GM12878 (cell line): ENCODE data around the gene SLC7A10. TPM values are rescaled to one million over a fixed set of nuclear protein-coding genes. Genes with fewer than 3 reads are reported as not detected.

Experiments
- ATAC-seq: fragments of 200-7000 bp; cut with Tn5 transposase; 3 replicates; pipeline ENCODE4 v1.9.1; 2020; ENCODE audit warnings: mild to moderate bottlenecking, moderate library complexity
- BruUV-seq: library from RNA; stranded (reverse); fragments of 400-500 nt; replicated peaks from 2 replicates; lab custom pipeline; 2021; lab: Mats Ljungman, UMichigan
- CTCF ChIA-PET: fragments of 300-600 bp; sonication (Branson Sonifier 250); formaldehyde crosslinking; extraction: SDS; loops from one replicate; lab custom pipeline; 2021; ENCODE audit warnings: inconsistent platforms; lab: Yijun Ruan, JAX
- POLR2A ChIA-PET: fragments of 350-600 bp; formaldehyde crosslinking; extraction: SDS; loops from one replicate; lab custom pipeline; 2021; ENCODE audit warnings: inconsistent platforms; lab: Charles Lee
- RAD21 ChIA-PET: fragments of 300-600 bp; sonication (Branson Sonifier 250); formaldehyde crosslinking; loops from one replicate; lab custom pipeline; 2023; ENCODE audit warnings: antibody characterized with exemption; ENCODE audit not compliant: unreplicated experiment; lab: Charles Lee
- SMC1A ChIA-PET: fragments of 300-600 bp; sonication (Branson Sonifier 250); formaldehyde crosslinking; loops from one replicate; lab custom pipeline; 2023; ENCODE audit not compliant: unreplicated experiment, uncharacterized antibody; lab: Charles Lee
- DNase-seq: peaks from one replicate; pipeline ENCODE4 v3.0.0-alpha.2; 2011; ENCODE audit warnings: low read depth, low spot score
- FAIRE-seq: peaks from 3 replicates; lab custom pipeline; 2011; peaks lifted over from hg19 to GRCh38; lab: Jason Lieb, UNC
- H2AFZ ChIP-seq: 2 replicates; pipeline ENCODE4 v1.6.0; 2011; ENCODE audit warnings: low read depth, low read length, control low read depth; ENCODE audit not compliant: control insufficient read depth
- H3K27ac ChIP-seq: 2 replicates; pipeline ENCODE4 v1.5.1; 2011; ENCODE audit warnings: control low read depth; ENCODE audit not compliant: control insufficient read depth, insufficient read depth
- H3K27me3 ChIP-seq, 2 experiments: replicated peaks in 1 of 2; 2 replicates each; pipeline versions ENCODE4 v1.6.0 to v1.6.1; 2011; ENCODE audit warnings: low read length in 1 of 2; ENCODE audit not compliant: control insufficient read depth in 2 of 2, insufficient read depth in 2 of 2
- H3K36me3 ChIP-seq, 2 experiments: 2 replicates each; pipeline ENCODE4 v1.5.1; 2011; ENCODE audit warnings: low read length in 1 of 2; ENCODE audit not compliant: control insufficient read depth in 2 of 2, insufficient read depth in 2 of 2
- H3K4me1 ChIP-seq: 2 replicates; pipeline ENCODE4 v1.6.1; 2011; ENCODE audit warnings: mild to moderate bottlenecking, low read length, moderate library complexity, mixed read lengths; ENCODE audit not compliant: control insufficient read depth, insufficient read depth
- H3K4me2 ChIP-seq: 2 replicates; pipeline ENCODE4 v1.6.0; 2011; ENCODE audit warnings: control low read depth; ENCODE audit not compliant: control insufficient read depth, insufficient read depth
- H3K4me3 ChIP-seq: fragments of 200-600 bp; sonication (generic); 2 replicates; pipeline ENCODE4 v1.5.1; 2016
- H3K79me2 ChIP-seq: 2 replicates; pipeline ENCODE4 v1.6.0; 2011; ENCODE audit warnings: low read length; ENCODE audit not compliant: control insufficient read depth, insufficient read depth
- H3K9ac ChIP-seq: 2 replicates; pipeline ENCODE4 v1.8.0; 2011; ENCODE audit warnings: low read length, control low read depth, mixed read lengths; ENCODE audit not compliant: control insufficient read depth, insufficient read depth
- H3K9me3 ChIP-seq: replicated peaks from 3 replicates; pipeline ENCODE4 v1.5.1; 2011; ENCODE audit warnings: mild to moderate bottlenecking, low read length; ENCODE audit not compliant: control insufficient read depth, insufficient read depth
- H4K20me1 ChIP-seq: 2 replicates; pipeline ENCODE4 v1.6.0; 2011; ENCODE audit not compliant: control insufficient read depth, insufficient read depth
- CHD1 ChIP-seq: IDR thresholded peaks from 2 replicates; pipeline ENCODE4 v1.6.1; 2012; ENCODE audit warnings: low read depth, low read length, improper control_type of control experiment
- MAX ChIP-seq: IDR thresholded peaks from 2 replicates; pipeline ENCODE4 v1.6.1; 2012; ENCODE audit warnings: low read depth, low read length, improper control_type of control experiment
- NKRF ChIP-seq: fragments of 450-650 bp; conservative IDR thresholded peaks from 2 replicates; pipeline ENCODE4 v1.6.1; 2017; ENCODE audit warnings: mild to moderate bottlenecking, moderate library complexity
- WGBS: methylation state at CpG from one replicate; pipeline ENCODE4 v1.1.6; 2016; ENCODE audit warnings: low lambda C conversion rate; ENCODE audit not compliant: insufficient replicate concordance, insufficient coverage; ENCODE audit errors: missing lambda C conversion rate; 5-methylcytosine and 5-hydroxymethylcytosine counted together
- in situ Hi-C: fragments of 300-500 bp; cut with MboI; formaldehyde crosslinking; loops from 9 replicates; pipeline ENCODE4 v1.14.3; 2018; ENCODE audit warnings: mixed read lengths
- intact Hi-C: fragments of 100-400 bp; cut with micrococcal nuclease; formaldehyde crosslinking; loops from one replicate; pipeline ENCODE4 v1.14.2; 2022; ENCODE audit not compliant: unreplicated experiment
- polyA plus RNA-seq, 11 experiments: library from polyadenylated mRNA; depleted of rRNA in 4 of 11; unstranded in 6 of 11; stranded (reverse) in 5 of 11; fragments of >200 nt; fragmentation: Nextera tagmentation in 4 of 11; fragmentation: Illumina TruSeq in 1 of 11; extraction: Ambion mirVana in 4 of 11; extraction: Trizol in 1 of 11; gene quantifications; 1 replicate in 1 of 11; 2 replicates in 10 of 11; pipeline versions ENCODE4 v1.2.1 to v1.2.3, GENCODE V29; 2011 to 2016; ENCODE audit warnings: inconsistent platforms in 2 of 11, missing spikeins in 2 of 11, low read depth in 1 of 11
- total RNA-seq, 4 experiments: library from RNA; depleted of rRNA in 3 of 4; stranded (reverse); fragments of >200 nt in 3 of 4; fragmentation: Illumina TruSeq in 1 of 4; extraction: Trizol in 1 of 4; gene quantifications; 2 replicates each; pipeline versions ENCODE4 v1.2.1 to v1.2.3, GENCODE V29; 2013 to 2021

The SLC7A10 gene
- total and polyA plus RNA-seq, 10 of the 15 experiments (the other 5 are each of a cell fraction or from before 2014, with no cell fraction given): not detected

- no TSS peak for BruUV-seq
- RAD21 ChIA-PET: no interaction called here
- in situ Hi-C loops: loop anchor here (25.0 kb wide), 1 partner anchor 514 kb away; no protein-coding TSS in a partner anchor
Observed at GRCh38 chr19:33248104-33248503, 22.5 kb upstream of the SLC7A10 start.

More at GRCh38 chr19:33248104-33248503, 22.5 kb upstream of the SLC7A10 start:
- Histone ChIP-seq H4K20me1 (no peaks in the 10 kb centered on the region), H3K9me3 (no peaks in the 10 kb centered on the region; the same call in 1 of the 3 replicates), H3K27me3 (no peaks in the 10 kb centered on the region), H3K4me3 (no peak overlapping the region), H3K4me1 (no peaks in the 10 kb centered on the region), H2AFZ (no peak overlapping the region), H3K79me2 (no peaks in the 10 kb centered on the region), H3K36me3 (no peaks in the 10 kb centered on the region), H3K27ac (no peak overlapping the region), H3K4me2 (no peak overlapping the region), H3K9ac (no peak overlapping the region)
- intact Hi-C loops: no loop called here
- FAIRE-seq (no peak), DNase-seq (no peak), ATAC-seq (no peak)
- TF ChIP-seq CHD1: no peak
- no peak for TF ChIP-seq MAX
- TF ChIP-seq NKRF: no peak
- CTCF ChIA-PET: no interaction called here
- POLR2A ChIA-PET: no interaction called here
- SMC1A ChIA-PET: no interaction called here
- 52% methylated on average over 8 of the region's 8 CpGs for WGBS
